ENCODE results near the gene FCSK. TPM values are rescaled to one million over a fixed set of nuclear protein-coding genes. Genes with fewer than 3 reads are reported as not detected.

Gene FCSK
- total RNA-seq, 1 experiment from 2014 or later, result 11.2 TPM

- BruUV-seq (replicated peaks), result no TSS peak
- intact Hi-C loops (cut with micrococcal nuclease; ENCODE audit: unreplicated experiment), result no loop called here
- Histone ChIP-seq H3K9me3 (ENCODE audit: low read depth, low read length, poor library complexity, severe bottlenecking) (no peaks in the 10 kb centered on the region), H3K36me3 (ENCODE audit: insufficient read depth, low read length, poor library complexity, severe bottlenecking) (no peaks in the 10 kb centered on the region), H3K4me1 (ENCODE audit: insufficient read depth, low read length, poor library complexity, severe bottlenecking) (no peaks in the 10 kb centered on the region), H3K27me3 (replicated peaks; ENCODE audit: insufficient read depth, low read depth, low read length, poor library complexity) (no peaks in the 10 kb centered on the region), H3K27ac (ENCODE audit: low read depth, low read length, poor library complexity, severe bottlenecking) (no peak overlapping the region), H3K4me3 (ENCODE audit: low read depth, low read length, poor library complexity, severe bottlenecking) (no peak overlapping the region)
- TF ChIP-seq, protein P1, sequence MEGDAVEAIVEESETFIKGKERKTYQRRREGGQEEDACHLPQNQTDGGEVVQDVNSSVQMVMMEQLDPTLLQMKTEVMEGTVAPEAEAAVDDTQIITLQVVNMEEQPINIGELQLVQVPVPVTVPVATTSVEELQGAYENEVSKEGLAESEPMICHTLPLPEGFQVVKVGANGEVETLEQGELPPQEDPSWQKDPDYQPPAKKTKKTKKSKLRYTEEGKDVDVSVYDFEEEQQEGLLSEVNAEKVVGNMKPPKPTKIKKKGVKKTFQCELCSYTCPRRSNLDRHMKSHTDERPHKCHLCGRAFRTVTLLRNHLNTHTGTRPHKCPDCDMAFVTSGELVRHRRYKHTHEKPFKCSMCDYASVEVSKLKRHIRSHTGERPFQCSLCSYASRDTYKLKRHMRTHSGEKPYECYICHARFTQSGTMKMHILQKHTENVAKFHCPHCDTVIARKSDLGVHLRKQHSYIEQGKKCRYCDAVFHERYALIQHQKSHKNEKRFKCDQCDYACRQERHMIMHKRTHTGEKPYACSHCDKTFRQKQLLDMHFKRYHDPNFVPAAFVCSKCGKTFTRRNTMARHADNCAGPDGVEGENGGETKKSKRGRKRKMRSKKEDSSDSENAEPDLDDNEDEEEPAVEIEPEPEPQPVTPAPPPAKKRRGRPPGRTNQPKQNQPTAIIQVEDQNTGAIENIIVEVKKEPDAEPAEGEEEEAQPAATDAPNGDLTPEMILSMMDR (conservative IDR thresholded peaks at IDR 0.05; ENCODE audit: low read depth, low read length), result 0 out of 2 replicates have a peak, but pooled peaks have one; percentile 28
- no peak for TF ChIP-seq EZH2 (IDR thresholded peaks at IDR 0.05; ENCODE audit: borderline replicate concordance, low read depth, low read length, poor library complexity, severe bottlenecking)
- no peak for DNase-seq (ENCODE audit: low spot score)
- ChIA-PET CTCF (interaction anchor here (0.6 kb wide), 1 partner anchor 183 kb away, joined by 4 read pairs; no protein-coding TSS in a partner anchor), POLR2A (ENCODE audit: low non-redundant PET) (no interaction called here)
Observed at GRCh38 chr16:70470927-70471341, 16.5 kb downstream of the FCSK start.

GRCh38 chr16:70472786-70473433 is 18.5 kb downstream of the FCSK start:
- H3K9me3 ChIP-seq (ENCODE audit: low read depth, low read length, poor library complexity, severe bottlenecking), result no peaks in the 10 kb centered on the region
- TF ChIP-seq, protein P1 (conservative IDR thresholded peaks at IDR 0.05; ENCODE audit: low read depth, low read length), result no peak
- no peak for TF ChIP-seq EZH2 (IDR thresholded peaks at IDR 0.05; ENCODE audit: borderline replicate concordance, low read depth, low read length, poor library complexity, severe bottlenecking)
- no peak for DNase-seq (ENCODE audit: low spot score)
- CTCF ChIA-PET, result no interaction called here
- no peak overlapping the region for H3K4me3 ChIP-seq (ENCODE audit: low read depth, low read length, poor library complexity, severe bottlenecking)
- no peaks in the 10 kb centered on the region for H3K4me1 ChIP-seq (ENCODE audit: insufficient read depth, low read length, poor library complexity, severe bottlenecking)
- intact Hi-C loops (cut with micrococcal nuclease; ENCODE audit: unreplicated experiment), result no loop called here
- POLR2A ChIA-PET (ENCODE audit: low non-redundant PET), result no interaction called here
- H3K27me3 ChIP-seq (replicated peaks; ENCODE audit: insufficient read depth, low read depth, low read length, poor library complexity), result no peaks in the 10 kb centered on the region
- H3K36me3 ChIP-seq (ENCODE audit: insufficient read depth, low read length, poor library complexity, severe bottlenecking), result peaks cover 1% of the 10 kb centered on the region
- H3K27ac ChIP-seq (ENCODE audit: low read depth, low read length, poor library complexity, severe bottlenecking), result no peak overlapping the region
- no TSS peak for BruUV-seq (replicated peaks)

DNA sequence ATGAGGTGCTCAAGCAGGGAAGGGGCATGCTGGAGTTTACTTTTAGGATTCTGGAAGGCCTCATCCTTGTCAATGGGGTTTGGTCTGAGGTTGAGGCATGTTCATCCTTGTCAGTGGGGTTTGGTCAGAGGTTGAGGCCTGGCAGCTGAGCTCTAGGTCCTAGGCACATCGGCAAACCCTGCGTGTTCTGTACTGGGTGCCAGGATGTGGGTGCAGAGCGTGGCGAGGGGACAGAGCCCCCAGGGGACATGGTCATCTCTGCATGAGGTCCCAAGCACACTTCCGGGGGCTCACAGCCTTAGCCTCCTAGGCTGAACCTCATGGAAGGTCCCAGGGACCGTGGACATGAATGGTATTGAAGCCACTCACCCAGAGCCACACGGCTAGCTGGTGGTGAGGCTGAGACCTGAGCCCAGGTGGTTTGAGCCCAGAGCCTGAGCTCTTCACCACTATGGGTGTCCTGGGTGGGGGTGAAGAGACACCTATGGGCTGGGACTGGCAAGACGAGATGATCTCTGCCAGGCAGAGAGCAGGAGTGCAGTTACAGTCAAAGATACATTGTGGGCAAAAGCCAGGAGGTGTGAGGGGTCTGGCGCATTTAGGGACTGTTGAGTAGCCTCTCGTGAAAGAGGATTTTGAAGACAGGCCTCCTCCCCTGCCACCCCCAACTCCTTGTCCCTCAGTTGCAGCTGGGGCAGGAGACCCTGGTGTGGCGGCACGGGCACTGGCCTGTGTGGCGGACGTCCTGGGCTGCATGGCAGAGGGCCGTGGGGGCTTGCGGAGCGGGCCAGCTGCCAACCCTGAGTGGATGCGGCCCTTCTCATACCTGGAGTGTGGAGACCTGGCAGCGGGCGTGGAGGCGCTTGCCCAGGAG is 19.3 kb downstream of the FCSK start:
- Histone ChIP-seq H3K36me3 (ENCODE audit: insufficient read depth, low read length, poor library complexity, severe bottlenecking) (peaks cover 4% of the 10 kb centered on the region), H3K4me1 (ENCODE audit: insufficient read depth, low read length, poor library complexity, severe bottlenecking) (no peaks in the 10 kb centered on the region), H3K27me3 (replicated peaks; ENCODE audit: insufficient read depth, low read depth, low read length, poor library complexity) (no peaks in the 10 kb centered on the region), H3K9me3 (ENCODE audit: low read depth, low read length, poor library complexity, severe bottlenecking) (no peaks in the 10 kb centered on the region), H3K27ac (ENCODE audit: low read depth, low read length, poor library complexity, severe bottlenecking) (no peak overlapping the region), H3K4me3 (ENCODE audit: low read depth, low read length, poor library complexity, severe bottlenecking) (no peak overlapping the region)
- no TSS peak for BruUV-seq (replicated peaks)
- DNase-seq (ENCODE audit: low spot score), result no peak
- ChIA-PET POLR2A (ENCODE audit: low non-redundant PET) (no interaction called here), CTCF (no interaction called here)
- intact Hi-C loops (cut with micrococcal nuclease; ENCODE audit: unreplicated experiment), result no loop called here
- TF ChIP-seq, protein P1 (conservative IDR thresholded peaks at IDR 0.05; ENCODE audit: low read depth, low read length), result no peak
- no peak for TF ChIP-seq EZH2 (IDR thresholded peaks at IDR 0.05; ENCODE audit: borderline replicate concordance, low read depth, low read length, poor library complexity, severe bottlenecking)

Measured in A673 (cell line).